ENCODE data around the gene FARS2. TPM values are rescaled to one million over a fixed set of nuclear protein-coding genes. Genes with fewer than 3 reads are reported as not detected.
A peak's percentile ranks its signal among the peaks of the same experiment; 100 is the strongest.

Gene FARS2
- total RNA-seq, 4 donors from 2014 or later: 16.4 to 26.1 (median 21.4) TPM

DNA sequence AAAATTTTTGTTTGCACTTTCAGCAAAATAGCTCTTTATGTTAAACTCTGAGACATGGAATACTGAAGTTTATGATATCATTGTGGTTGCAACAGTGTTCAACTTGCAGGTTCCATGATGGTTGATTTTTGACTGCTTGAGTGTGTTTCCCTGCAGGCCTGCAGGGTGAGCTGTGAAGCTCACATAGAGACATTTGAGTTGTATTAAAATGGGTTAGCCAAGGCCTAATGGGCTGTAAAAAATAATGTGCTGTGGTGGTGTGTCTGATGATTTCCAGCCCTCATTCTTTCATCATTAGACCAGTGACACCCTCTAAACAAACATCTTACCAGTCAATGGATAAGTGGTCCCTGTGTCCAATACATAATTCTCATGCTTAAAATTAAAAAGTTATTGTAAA is 321.4 kb downstream of the FARS2 start:
- no peaks in the 10 kb centered on the region for H3K27me3 ChIP-seq
- TF ChIP-seq POLR2A (IDR thresholded peaks at IDR 0.05) (no peak), EP300 (IDR thresholded peaks at IDR 0.05) (no peak)
- H3K36me3 ChIP-seq: no peaks in the 10 kb centered on the region
- no peak for DNase-seq (ENCODE audit: low spot score in 2 of 2)
- no peak overlapping the region for H3K27ac ChIP-seq
- no peak overlapping the region for H3K4me3 ChIP-seq
- peaks cover 0 to 8% (median 3%) of the 10 kb centered on the region in 4 donors for H3K9me3 ChIP-seq
- peaks cover 0 to 6% (median 0%) of the 10 kb centered on the region in 4 donors for H3K4me1 ChIP-seq

DNA sequence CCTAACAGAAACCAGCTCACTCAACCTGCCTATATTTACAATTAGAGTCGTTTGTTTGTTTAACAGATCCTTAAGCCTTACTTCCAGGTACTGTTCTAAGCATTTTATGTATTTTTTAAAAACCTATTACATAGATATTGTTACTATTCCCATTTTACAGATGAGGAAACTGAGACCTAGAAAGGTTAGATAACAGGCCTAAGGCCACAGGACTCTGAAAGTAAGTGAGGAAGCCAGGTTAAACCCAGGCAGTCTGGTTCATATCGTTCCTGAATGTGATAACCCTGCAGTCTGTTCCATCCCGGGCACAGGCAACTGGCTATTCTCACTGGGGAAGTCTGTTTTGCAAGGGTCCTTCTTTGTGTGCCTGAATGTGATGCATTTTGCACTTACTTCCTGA is 322.2 kb downstream of the FARS2 start:
- TF ChIP-seq POLR2A (IDR thresholded peaks at IDR 0.05) (no peak), EP300 (IDR thresholded peaks at IDR 0.05) (no peak)
- TF ChIP-seq, protein P1, sequence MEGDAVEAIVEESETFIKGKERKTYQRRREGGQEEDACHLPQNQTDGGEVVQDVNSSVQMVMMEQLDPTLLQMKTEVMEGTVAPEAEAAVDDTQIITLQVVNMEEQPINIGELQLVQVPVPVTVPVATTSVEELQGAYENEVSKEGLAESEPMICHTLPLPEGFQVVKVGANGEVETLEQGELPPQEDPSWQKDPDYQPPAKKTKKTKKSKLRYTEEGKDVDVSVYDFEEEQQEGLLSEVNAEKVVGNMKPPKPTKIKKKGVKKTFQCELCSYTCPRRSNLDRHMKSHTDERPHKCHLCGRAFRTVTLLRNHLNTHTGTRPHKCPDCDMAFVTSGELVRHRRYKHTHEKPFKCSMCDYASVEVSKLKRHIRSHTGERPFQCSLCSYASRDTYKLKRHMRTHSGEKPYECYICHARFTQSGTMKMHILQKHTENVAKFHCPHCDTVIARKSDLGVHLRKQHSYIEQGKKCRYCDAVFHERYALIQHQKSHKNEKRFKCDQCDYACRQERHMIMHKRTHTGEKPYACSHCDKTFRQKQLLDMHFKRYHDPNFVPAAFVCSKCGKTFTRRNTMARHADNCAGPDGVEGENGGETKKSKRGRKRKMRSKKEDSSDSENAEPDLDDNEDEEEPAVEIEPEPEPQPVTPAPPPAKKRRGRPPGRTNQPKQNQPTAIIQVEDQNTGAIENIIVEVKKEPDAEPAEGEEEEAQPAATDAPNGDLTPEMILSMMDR (IDR thresholded peaks at IDR 0.05): no peak
- Histone ChIP-seq H3K4me1 (peaks cover 0 to 6% (median 0%) of the 10 kb centered on the region in 4 donors), H3K4me3 (no peak overlapping the region), H3K27ac (no peak overlapping the region), H3K27me3 (no peaks in the 10 kb centered on the region), H3K36me3 (no peaks in the 10 kb centered on the region), H3K9me3 (peaks cover 0 to 8% (median 3%) of the 10 kb centered on the region in 4 donors)
- no peak for DNase-seq (ENCODE audit: low spot score in 2 of 2)
- WGBS, 2 donors: 39 to 52% methylated on average over 3 of the region's 3 CpGs

DNA sequence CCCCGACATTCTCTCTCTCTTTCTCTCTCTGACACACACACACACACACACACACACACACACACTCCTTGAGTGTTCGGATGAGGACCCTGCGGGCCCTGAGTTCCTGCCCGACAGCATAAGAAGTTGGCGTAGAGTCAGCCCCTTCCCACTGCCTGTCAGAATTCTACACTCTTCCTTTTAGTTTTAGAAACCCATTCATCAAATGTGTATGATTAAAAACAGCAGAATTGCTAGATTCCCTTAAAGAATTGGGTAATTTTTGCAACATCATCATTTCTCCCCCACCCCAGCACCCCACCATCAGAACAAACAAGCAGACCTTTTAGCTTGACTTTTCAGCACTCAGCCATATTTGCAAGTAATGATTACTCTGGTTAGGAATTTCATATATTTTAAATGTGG is 322.8 kb downstream of the FARS2 start:
- TF ChIP-seq, protein P1 (IDR thresholded peaks at IDR 0.05): no peak
- TF ChIP-seq POLR2A (IDR thresholded peaks at IDR 0.05) (no peak), EP300 (IDR thresholded peaks at IDR 0.05) (no peak)
- Histone ChIP-seq H3K9me3 (peaks cover 0 to 8% (median 3%) of the 10 kb centered on the region in 4 donors), H3K4me3 (no peak overlapping the region), H3K36me3 (no peaks in the 10 kb centered on the region), H3K4me1 (peaks cover 0 to 6% (median 0%) of the 10 kb centered on the region in 4 donors), H3K27me3 (no peaks in the 10 kb centered on the region), H3K27ac (peak overlapping the region in 1 of 4 donors; percentile 19)
- 17 to 23% methylated on average over 5 of the region's 5 CpGs for WGBS, 2 donors
- no peak for DNase-seq (ENCODE audit: low spot score in 2 of 2)

DNA sequence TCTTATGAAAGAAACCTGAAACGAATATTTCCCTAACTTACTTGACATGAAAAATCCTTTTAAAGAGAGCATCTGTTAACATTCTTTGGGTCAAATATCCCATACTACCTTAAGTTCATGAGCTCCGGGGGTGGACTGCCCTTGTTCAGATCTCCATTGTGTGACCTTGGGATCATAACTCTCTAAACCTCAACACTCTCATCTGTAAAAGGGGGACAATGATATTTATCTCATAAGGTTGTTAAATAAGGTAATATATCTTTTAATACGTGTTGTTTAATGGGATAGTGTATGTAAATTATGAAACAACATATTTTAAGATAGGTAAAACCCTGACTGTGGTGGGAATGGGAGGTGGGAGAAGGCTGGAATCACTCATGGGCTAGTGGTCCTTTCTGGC is 326.3 kb downstream of the FARS2 start:
- TF ChIP-seq POLR2A (IDR thresholded peaks at IDR 0.05): no peak
- no peak for DNase-seq (ENCODE audit: low spot score in 2 of 2)
- Histone ChIP-seq H3K27ac (no peak overlapping the region), H3K9me3 (peaks cover 0 to 8% (median 3%) of the 10 kb centered on the region in 4 donors), H3K36me3 (no peaks in the 10 kb centered on the region), H3K27me3 (no peaks in the 10 kb centered on the region), H3K4me3 (no peak overlapping the region), H3K4me1 (peaks cover 0 to 6% (median 0%) of the 10 kb centered on the region in 4 donors)
- WGBS, 2 donors: 92 to 93% methylated on average over 3 of the region's 3 CpGs

DNA sequence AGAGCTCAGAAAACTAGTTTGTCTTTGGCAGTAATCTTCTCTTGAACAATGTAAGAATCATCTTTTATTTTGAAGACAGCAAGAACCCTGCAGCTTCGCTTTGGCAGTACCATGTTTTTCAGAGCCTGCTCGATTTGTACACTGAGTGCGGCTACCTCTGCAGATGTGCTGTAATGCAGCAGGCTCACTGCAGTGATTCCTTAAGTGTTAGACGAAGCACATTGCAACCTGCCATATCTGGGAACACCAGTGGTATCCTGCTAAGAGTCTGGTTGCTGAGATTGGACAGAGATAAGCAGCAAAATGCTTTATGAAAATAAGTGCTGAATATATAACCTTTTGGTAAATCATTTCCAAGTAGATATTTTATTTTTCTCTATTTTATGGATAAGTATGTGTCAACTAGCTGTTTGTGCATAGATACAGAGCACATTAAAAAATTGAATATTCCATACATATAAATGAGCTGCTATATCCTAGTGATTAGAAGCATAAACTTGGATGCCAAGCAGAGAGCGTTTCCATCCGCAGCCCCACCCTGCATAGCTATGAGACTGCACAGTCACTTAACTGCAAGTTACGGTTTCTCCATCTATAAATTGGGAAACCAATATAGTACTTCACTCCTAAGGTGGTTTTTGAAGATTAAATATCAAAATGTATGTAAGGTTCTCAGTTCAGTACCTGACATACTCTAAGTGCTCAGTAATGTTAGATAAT is 328.3 kb downstream of the FARS2 start:
- Histone ChIP-seq H3K27ac (no peak overlapping the region), H3K27me3 (no peaks in the 10 kb centered on the region), H3K36me3 (no peaks in the 10 kb centered on the region), H3K9me3 (peaks cover 0 to 8% (median 3%) of the 10 kb centered on the region in 4 donors), H3K4me1 (peaks cover 0 to 1% (median 0%) of the 10 kb centered on the region in 4 donors), H3K4me3 (no peak overlapping the region)
- no peak for TF ChIP-seq EP300 (IDR thresholded peaks at IDR 0.05)
- no peak for TF ChIP-seq POLR2A (IDR thresholded peaks at IDR 0.05)
- TF ChIP-seq, protein P1 (IDR thresholded peaks at IDR 0.05): no peak
- DNase-seq (ENCODE audit: low spot score in 2 of 2): no peak
- WGBS, 2 donors: 84 to 90% methylated on average over 7 of the region's 7 CpGs

DNA sequence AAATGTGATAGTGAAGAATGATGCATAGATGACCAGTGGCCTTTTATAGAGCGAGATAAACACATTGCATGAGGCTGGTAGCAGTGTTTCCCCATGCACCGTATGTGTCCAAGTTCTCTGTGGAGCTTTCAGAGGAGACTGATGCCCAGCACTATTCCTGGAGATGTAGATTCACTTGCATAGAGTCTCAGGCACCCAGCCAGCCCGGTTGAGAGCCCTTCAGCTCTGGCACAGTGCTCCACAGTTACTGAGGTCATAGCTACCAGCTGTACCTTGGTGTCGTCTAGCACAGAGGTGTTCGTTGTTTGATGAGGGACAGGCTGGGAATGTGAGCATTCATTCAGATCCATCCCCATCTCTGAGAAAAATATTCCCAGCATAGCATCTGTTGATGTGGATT is 328.9 kb downstream of the FARS2 start:
- no peak overlapping the region for H3K4me3 ChIP-seq
- H3K27ac ChIP-seq: no peak overlapping the region
- H3K4me1 ChIP-seq: no peaks in the 10 kb centered on the region
- DNase-seq (ENCODE audit: low spot score in 2 of 2): no peak
- H3K36me3 ChIP-seq: no peaks in the 10 kb centered on the region
- H3K9me3 ChIP-seq: peaks cover 0 to 8% (median 3%) of the 10 kb centered on the region in 4 donors
- WGBS, 2 donors: 81 to 94% methylated on average over 5 of the region's 5 CpGs
- TF ChIP-seq, protein P1 (IDR thresholded peaks at IDR 0.05): no peak
- no peaks in the 10 kb centered on the region for H3K27me3 ChIP-seq
